H1 (cell line): Measurements from ENCODE around the gene TMEM187. TPM values are rescaled to one million over a fixed set of nuclear protein-coding genes. Genes with fewer than 3 reads are reported as not detected.

Experiments used
- SRF ChIP-seq: IDR thresholded peaks from 2 replicates; pipeline ENCODE4 v1.6.1; 2011; ENCODE audit warnings: mild to moderate bottlenecking, low read depth, low read length, moderate library complexity
- polyA plus RNA-seq, 7 experiments: library from polyadenylated mRNA; depleted of rRNA in 3 of 7; stranded (reverse) in 5 of 7; unstranded in 2 of 7; fragments of >200 nt in 5 of 7; fragments of 200-250 nt in 2 of 7; gene quantifications; 1 replicate in 5 of 7; 2 replicates in 1 of 7; 4 replicates in 1 of 7; pipeline versions ENCODE4 v1.2.1 to v1.2.3, GENCODE V29; 2011 to 2013; ENCODE audit warnings: missing spikeins in 2 of 7, mixed read lengths in 2 of 7
- total RNA-seq: library from RNA; stranded (reverse); fragmentation: NEBNext Ultra II Directional; extraction: Animal tissue kit (Norgen Biotek cat#: 25700); gene quantifications from 2 replicates; pipeline ENCODE4 v1.2.1, GENCODE V29; 2021

The TMEM187 gene
- total and polyA plus RNA-seq, 2 of the 8 experiments (the other 6 are each of a cell fraction or from before 2014, with no cell fraction given): 5.0 to 14.5 TPM

GRCh38 chrX:154015581-154016264 lies 43.2 kb downstream of the TMEM187 start (continued):
- no peak for TF ChIP-seq SRF
